Suprapubic skin (tissue), 4 donors: ENCODE data around the gene COL6A3. TPM values are rescaled to one million over a fixed set of nuclear protein-coding genes. Genes with fewer than 3 reads are reported as not detected.
A peak's percentile ranks its signal among the peaks of the same experiment; 100 is the strongest.

ENCODE experiments used
- DNase-seq, 2 donors: peaks; one replicate each; pipeline ENCODE4 v3.0.0-alpha.2; 2019; ENCODE audit warnings: low spot score in 2 of 2
- H3K27ac ChIP-seq: fragments of 200-600 bp; sonication (generic); one replicate; pipeline ENCODE4 v1.5.1; 2019
- H3K27me3 ChIP-seq: fragments of 200-600 bp; sonication (generic); one replicate; pipeline ENCODE4 v1.5.1; 2019
- H3K36me3 ChIP-seq: fragments of 200-600 bp; sonication (generic); one replicate; pipeline ENCODE4 v1.5.1; 2019
- H3K4me1 ChIP-seq: fragments of 200-600 bp; sonication (generic); one replicate; pipeline ENCODE4 v1.5.1; 2019
- H3K4me3 ChIP-seq: fragments of 200-600 bp; sonication (generic); one replicate; pipeline ENCODE4 v1.5.1; 2019; ENCODE audit warnings: mild to moderate bottlenecking
- H3K9me3 ChIP-seq: fragments of 200-600 bp; sonication (generic); one replicate; pipeline ENCODE4 v1.5.1; 2019
- EP300 ChIP-seq: sonication (generic); formaldehyde crosslinking; IDR thresholded peaks from one replicate; pipeline ENCODE4 v1.6.1; 2017; ENCODE audit warnings: antibody characterized with exemption
- POLR2A ChIP-seq, 2 donors: fragments of 450-650 bp; IDR thresholded peaks; one replicate each; pipeline ENCODE4 v1.6.1; 2017; ENCODE audit warnings: antibody characterized with exemption in 2 of 2, mild to moderate bottlenecking in 2 of 2, moderate library complexity in 2 of 2
- POLR2AphosphoS5 ChIP-seq, 3 donors: sonication (generic); formaldehyde crosslinking; IDR thresholded peaks; one replicate each; pipeline ENCODE4 v1.6.1; 2017; ENCODE audit warnings: antibody characterized with exemption in 3 of 3
- WGBS: methylation state at CpG from one replicate; pipeline ENCODE4 v1.1.5; 2018; 5-methylcytosine and 5-hydroxymethylcytosine counted together
- total RNA-seq, 4 donors: library from RNA; depleted of rRNA; stranded (reverse); fragments of >200 nt; gene quantifications; one replicate each; pipeline ENCODE4 v1.1.0, GENCODE V29; 2016
- TF ChIP-seq, protein P1 (sequence below), 2 donors: fragments of 200-600 bp in 1 of 2; fragments of 450-650 bp in 1 of 2; sonication (generic) in 1 of 2; IDR thresholded peaks; one replicate each; pipeline ENCODE4 v1.5.1; 2016 to 2019; ENCODE audit warnings: antibody characterized with exemption in 2 of 2, mild to moderate bottlenecking in 1 of 2, moderate library complexity in 1 of 2

COL6A3 gene
- total RNA-seq, 4 donors from 2014 or later, result 50.1 to 79.2 (median 66.3) TPM

DNA sequence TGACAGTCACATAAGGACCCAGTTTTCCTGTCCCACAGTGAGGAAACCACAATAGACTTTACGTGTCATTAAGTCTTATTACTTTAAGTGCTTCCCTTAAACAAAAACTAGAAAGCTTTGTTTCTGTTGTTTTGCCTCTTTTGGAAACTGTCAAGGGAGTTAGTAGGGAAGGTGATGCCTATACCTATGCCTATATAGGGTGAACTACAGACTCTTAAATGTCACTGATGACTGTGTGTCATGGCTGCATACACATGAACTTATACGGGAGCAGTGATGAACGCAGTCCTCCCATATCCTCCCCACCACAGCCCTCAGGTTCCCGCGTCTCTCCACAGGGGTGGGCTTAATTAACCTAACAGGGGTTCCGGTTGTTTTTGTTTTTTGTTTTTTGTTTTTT lies 97.6 kb downstream of the COL6A3 start:
- no peak for DNase-seq
- Histone ChIP-seq H3K9me3 (no peaks in the 10 kb centered on the region), H3K4me1 (peaks cover 33% of the 10 kb centered on the region), H3K36me3 (no peaks in the 10 kb centered on the region), H3K27me3 (no peaks in the 10 kb centered on the region), H3K4me3 (no peak overlapping the region), H3K27ac (peak overlapping the region; percentile 53)
- WGBS, result 91% methylated on average over 6 of the region's 6 CpGs
- TF ChIP-seq, protein P1, sequence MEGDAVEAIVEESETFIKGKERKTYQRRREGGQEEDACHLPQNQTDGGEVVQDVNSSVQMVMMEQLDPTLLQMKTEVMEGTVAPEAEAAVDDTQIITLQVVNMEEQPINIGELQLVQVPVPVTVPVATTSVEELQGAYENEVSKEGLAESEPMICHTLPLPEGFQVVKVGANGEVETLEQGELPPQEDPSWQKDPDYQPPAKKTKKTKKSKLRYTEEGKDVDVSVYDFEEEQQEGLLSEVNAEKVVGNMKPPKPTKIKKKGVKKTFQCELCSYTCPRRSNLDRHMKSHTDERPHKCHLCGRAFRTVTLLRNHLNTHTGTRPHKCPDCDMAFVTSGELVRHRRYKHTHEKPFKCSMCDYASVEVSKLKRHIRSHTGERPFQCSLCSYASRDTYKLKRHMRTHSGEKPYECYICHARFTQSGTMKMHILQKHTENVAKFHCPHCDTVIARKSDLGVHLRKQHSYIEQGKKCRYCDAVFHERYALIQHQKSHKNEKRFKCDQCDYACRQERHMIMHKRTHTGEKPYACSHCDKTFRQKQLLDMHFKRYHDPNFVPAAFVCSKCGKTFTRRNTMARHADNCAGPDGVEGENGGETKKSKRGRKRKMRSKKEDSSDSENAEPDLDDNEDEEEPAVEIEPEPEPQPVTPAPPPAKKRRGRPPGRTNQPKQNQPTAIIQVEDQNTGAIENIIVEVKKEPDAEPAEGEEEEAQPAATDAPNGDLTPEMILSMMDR (IDR thresholded peaks at IDR 0.05), result no peak
- TF ChIP-seq POLR2AphosphoS5 (IDR thresholded peaks at IDR 0.05), result no peak
- TF ChIP-seq POLR2A (IDR thresholded peaks at IDR 0.05), result no peak
- no peak for TF ChIP-seq EP300

DNA sequence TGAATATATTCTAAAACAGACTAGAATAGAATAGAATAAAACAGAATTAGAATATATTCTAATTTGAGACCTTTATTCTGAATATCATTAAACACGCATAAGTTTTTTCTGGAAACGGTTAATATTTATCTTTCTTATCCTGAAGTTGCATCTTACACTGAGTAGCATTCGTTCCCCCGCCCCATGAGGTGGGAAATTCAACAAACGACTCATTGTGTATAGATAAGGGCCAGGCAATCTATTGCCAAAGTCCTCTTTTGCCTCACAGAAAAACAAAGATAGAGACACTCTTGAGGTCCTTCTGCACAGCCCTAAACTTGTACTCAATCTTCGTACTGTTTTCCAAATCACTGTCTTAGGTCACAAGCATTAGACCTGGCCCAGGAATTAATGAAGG lies 98.1 kb downstream of the COL6A3 start:
- DNase-seq, result no peak
- Histone ChIP-seq H3K27me3 (no peaks in the 10 kb centered on the region), H3K36me3 (no peaks in the 10 kb centered on the region), H3K9me3 (no peaks in the 10 kb centered on the region), H3K27ac (peak overlapping the region; percentile 53), H3K4me3 (no peak overlapping the region), H3K4me1 (peaks cover 30% of the 10 kb centered on the region)
- WGBS, result 59% methylated on average over 6 of the region's 6 CpGs
- TF ChIP-seq, protein P1 (IDR thresholded peaks at IDR 0.05), result no peak
- TF ChIP-seq POLR2A (IDR thresholded peaks at IDR 0.05), result no peak
- no peak for TF ChIP-seq POLR2AphosphoS5 (IDR thresholded peaks at IDR 0.05)
- no peak for TF ChIP-seq EP300

DNA sequence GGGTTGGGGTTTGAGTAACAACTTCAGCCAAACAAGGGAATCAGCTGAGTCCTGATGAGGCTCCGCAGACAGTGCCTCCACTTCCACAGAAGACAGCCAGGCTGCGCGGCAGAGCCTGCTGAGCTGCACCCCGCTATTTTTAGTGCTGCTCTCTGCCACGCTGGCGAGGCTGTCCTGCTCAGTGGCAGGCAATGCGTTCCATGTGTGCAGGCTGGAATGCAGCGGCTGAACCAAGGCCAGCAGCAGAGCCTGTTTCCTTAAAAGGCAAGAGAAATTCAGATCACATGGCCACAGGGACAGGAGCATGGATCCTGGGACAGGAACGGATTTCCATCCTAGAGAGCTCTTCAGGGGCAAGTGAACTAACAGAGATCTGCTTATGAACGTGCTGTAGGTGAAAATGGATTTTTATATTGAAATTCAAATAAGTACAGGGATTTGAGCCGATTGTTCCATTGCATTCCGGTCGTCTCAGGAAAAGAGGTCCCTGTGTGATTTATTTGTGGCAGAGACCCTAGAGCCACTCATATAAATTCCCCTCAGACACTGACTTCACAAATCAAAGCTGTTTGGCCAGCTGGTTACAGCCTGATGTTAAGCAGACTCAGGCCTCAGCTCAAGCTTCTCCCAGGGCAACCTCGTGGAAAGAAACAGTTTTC lies 98.7 kb downstream of the COL6A3 start:
- H3K4me3 ChIP-seq, result no peak overlapping the region
- no peaks in the 10 kb centered on the region for H3K9me3 ChIP-seq
- TF ChIP-seq, protein P1 (IDR thresholded peaks at IDR 0.05), result peak in 1 of 2 donors; percentile 11
- peak in 2 of 3 donors; percentile 46 to 70 for TF ChIP-seq POLR2AphosphoS5 (IDR thresholded peaks at IDR 0.05)
- no peak for TF ChIP-seq POLR2A (IDR thresholded peaks at IDR 0.05)
- H3K27ac ChIP-seq, result peak overlapping the region; percentile 53
- WGBS, result 15% methylated on average over 14 of the region's 14 CpGs
- no peaks in the 10 kb centered on the region for H3K27me3 ChIP-seq
- H3K4me1 ChIP-seq, result peaks cover 24% of the 10 kb centered on the region
- DNase-seq, result peak; percentile 85 to 90
- no peaks in the 10 kb centered on the region for H3K36me3 ChIP-seq

DNA sequence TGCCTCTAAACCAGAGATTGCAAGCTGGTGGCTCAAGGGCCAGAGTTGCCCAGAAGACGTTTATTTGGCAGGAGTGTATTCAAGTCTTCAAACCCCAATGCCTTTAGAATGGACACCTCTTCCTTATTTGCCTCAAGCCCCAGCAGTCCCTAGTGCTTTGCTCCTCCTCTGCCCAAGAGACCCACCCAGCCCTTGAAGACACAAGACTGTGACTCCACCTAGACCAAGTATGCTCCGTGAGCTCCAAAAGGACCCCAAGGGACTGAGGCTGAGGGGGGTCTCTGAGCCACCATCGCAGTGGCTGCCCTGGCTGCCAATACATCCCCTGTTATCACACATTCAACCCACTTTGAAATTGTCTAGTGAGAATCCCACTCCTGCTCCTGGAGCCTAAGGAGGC lies 99.3 kb downstream of the COL6A3 start:
- H3K27me3 ChIP-seq, result no peaks in the 10 kb centered on the region
- H3K9me3 ChIP-seq, result no peaks in the 10 kb centered on the region
- WGBS, result 67% methylated on average over 3 of the region's 3 CpGs
- peak overlapping the region; percentile 53 for H3K27ac ChIP-seq
- no peak for DNase-seq
- TF ChIP-seq EP300 (no peak), POLR2AphosphoS5 (IDR thresholded peaks at IDR 0.05) (no peak), POLR2A (IDR thresholded peaks at IDR 0.05) (no peak)
- TF ChIP-seq, protein P1 (IDR thresholded peaks at IDR 0.05), result no peak
- H3K4me1 ChIP-seq, result peaks cover 26% of the 10 kb centered on the region
- H3K4me3 ChIP-seq, result no peak overlapping the region
- H3K36me3 ChIP-seq, result no peaks in the 10 kb centered on the region

DNA sequence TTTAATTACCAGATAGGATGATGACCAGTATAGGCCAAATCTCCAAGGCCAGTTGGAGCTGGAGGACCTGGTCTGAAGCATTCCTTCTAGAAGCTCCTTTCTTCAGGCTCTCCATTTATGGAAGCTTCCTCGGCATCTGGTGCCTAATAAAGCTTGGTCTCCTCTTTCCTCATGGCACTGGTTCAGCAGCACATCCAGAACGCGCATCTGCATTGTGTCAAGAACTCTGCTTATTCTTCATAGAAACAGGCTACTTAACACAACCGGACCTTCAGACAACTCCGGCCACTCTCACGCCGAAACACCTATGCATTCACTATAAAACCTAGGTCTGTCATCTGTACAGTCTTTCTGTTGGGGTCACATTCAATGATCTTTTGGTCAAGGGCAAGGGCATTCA lies 99.8 kb downstream of the COL6A3 start:
- H3K9me3 ChIP-seq, result no peaks in the 10 kb centered on the region
- no peaks in the 10 kb centered on the region for H3K36me3 ChIP-seq
- WGBS, result 83% methylated on average over 7 of the region's 7 CpGs
- TF ChIP-seq POLR2AphosphoS5 (IDR thresholded peaks at IDR 0.05) (no peak), EP300 (no peak), POLR2A (IDR thresholded peaks at IDR 0.05) (no peak)
- TF ChIP-seq, protein P1 (IDR thresholded peaks at IDR 0.05), result no peak
- H3K4me1 ChIP-seq, result peaks cover 22% of the 10 kb centered on the region
- H3K27me3 ChIP-seq, result no peaks in the 10 kb centered on the region
- DNase-seq, result no peak
- no peak overlapping the region for H3K4me3 ChIP-seq
- peak overlapping the region; percentile 53 for H3K27ac ChIP-seq
